Measurements from ENCODE around the gene DHRS12. TPM values are rescaled to one million over a fixed set of nuclear protein-coding genes. Genes with fewer than 3 reads are reported as not detected.

Gene DHRS12
- total RNA-seq, 3 donors from 2014 or later (not counting 1 experiment from before 2014, with no cell fraction given), result 7.0 to 11.7 (median 10.4) TPM

DNA sequence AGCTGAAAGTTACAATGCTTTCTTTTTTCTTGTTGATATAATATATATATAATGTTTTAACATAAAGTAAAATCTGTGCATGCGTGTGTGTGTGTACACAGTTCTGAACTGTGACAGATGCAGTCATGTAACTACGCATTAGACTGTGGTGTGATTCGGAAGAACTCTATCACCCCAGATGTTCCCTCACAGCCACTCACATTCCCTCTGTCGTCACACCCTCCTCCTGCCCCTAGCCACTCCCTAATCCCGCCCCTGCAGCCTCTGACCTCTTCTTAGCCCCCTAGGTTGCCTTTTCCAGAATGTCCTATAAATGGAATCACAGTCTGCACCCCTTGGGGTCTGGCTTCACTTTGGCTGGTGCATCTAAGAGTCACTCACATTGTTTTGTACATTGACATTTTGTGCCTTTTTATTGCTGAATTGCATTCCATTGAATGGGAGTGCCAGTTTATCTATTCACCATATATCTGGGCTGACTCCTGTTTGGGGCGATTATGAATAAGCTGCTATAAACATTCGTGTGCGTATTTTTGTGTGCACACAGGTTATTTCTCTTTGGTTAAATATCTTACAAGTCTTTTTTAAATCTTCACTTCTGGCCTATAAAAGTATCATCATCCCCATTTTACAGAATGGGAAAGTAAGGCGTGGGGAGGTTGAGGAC, 20.4 kb downstream of the DHRS12 start:
- DNase-seq (no peak), ATAC-seq (no peak)
- Histone ChIP-seq H3K9me3 (ENCODE audit: control insufficient read depth, insufficient read depth, low read length) (no peaks in the 10 kb centered on the region), H3K4me3 (ENCODE audit: low read length) (no peak overlapping the region), H3K27ac (ENCODE audit: low read length) (no peak overlapping the region), H3K36me3 (ENCODE audit: control insufficient read depth, insufficient read depth, low read length) (no peaks in the 10 kb centered on the region), H3K4me1 (ENCODE audit: control insufficient read depth, insufficient read depth, low read length) (no peaks in the 10 kb centered on the region), H3K27me3 (ENCODE audit: control insufficient read depth, insufficient read depth, low read length) (no peaks in the 10 kb centered on the region)
- Mint-ChIP-seq H3K4me3 (no peak overlapping the region), H3K4me1 (peaks cover 0 to 17% of the 10 kb centered on the region in 2 donors), H3K9me3 (no peaks in the 10 kb centered on the region), H3K27me3 (ENCODE audit: low read depth in 2 of 2) (no peaks in the 10 kb centered on the region), H3K36me3 (no peaks in the 10 kb centered on the region), H3K27ac (peak overlapping the region; percentile 34 to 45)
- 97% methylated on average over 8 of the region's 9 CpGs for WGBS (ENCODE audit: insufficient coverage)
- TF ChIP-seq, protein P1, sequence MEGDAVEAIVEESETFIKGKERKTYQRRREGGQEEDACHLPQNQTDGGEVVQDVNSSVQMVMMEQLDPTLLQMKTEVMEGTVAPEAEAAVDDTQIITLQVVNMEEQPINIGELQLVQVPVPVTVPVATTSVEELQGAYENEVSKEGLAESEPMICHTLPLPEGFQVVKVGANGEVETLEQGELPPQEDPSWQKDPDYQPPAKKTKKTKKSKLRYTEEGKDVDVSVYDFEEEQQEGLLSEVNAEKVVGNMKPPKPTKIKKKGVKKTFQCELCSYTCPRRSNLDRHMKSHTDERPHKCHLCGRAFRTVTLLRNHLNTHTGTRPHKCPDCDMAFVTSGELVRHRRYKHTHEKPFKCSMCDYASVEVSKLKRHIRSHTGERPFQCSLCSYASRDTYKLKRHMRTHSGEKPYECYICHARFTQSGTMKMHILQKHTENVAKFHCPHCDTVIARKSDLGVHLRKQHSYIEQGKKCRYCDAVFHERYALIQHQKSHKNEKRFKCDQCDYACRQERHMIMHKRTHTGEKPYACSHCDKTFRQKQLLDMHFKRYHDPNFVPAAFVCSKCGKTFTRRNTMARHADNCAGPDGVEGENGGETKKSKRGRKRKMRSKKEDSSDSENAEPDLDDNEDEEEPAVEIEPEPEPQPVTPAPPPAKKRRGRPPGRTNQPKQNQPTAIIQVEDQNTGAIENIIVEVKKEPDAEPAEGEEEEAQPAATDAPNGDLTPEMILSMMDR (IDR thresholded peaks at IDR 0.05), result no peak
- intact Hi-C loops (cut with micrococcal nuclease), result no loop called here

DNA sequence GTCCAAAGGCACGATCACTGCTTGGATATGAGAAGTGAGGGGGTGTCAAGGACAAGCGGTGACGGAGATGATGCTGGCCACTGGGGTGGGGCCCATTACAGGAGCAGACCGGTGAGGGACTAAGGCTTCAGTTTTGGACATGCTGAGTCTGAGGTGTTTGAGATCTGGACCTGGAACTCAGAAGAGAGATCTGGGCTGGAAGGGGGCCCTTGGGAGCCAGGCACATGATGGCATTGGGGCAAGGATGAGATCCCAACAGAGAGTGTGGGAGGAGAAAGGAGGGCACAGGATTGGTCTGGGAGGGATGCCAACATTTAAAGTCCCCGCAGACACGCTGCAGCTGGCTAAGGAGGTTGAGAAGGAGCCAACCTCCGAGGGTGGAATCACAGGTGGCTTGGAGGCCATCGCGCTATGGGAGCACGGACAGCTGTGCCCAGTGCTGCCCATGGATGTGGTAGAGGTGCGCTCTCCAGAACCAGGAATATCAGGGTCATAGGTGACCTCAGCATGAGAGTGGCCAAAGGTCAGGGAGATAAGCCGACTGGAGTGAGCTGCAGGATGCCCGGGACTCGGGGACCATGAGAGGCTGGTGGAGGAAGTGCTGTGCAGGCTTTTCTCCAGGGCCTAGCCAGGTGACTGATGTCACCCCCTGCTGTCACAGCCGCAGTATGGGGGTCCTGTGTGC, 21.8 kb downstream of the DHRS12 start:
- no peaks in the 10 kb centered on the region for H3K9me3 Mint-ChIP-seq

DNA sequence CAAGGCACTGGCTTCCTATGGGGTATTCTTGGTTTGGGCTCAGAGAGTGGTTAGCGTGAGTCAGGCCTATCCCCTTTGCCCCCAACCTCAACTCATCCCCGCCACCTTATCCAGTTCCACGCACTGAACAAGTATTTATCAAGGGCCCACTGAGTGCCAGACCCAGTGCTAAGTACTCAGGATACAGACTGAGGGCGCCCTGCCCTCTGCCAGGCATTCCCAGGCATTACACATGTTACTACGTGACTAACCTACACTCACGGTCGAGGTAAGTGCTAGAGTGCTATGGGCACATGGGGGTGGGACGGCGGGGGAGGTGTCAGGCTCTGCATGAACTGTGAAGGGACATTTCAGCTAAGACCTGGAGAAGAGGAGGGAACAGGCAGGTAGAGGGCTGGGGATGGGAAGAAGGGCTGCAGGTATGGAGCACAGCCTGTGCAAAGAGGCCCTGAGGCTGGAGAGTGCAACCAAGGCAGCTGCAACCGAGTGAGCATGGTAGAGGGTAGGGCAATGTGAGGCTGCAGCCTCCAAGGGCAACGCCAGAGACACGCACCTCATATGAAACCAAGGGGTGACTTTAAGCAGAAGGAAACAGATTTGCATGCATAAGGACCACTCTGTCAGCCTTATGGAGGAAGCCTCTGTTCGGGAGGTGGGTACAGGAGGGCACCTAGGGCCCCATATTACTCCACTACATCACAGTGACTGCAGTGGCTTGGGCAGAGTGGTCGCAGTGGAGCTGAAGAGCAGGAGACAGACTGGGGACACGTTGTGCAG, 22.5 kb downstream of the DHRS12 start:
- no peak overlapping the region for H3K27ac ChIP-seq (ENCODE audit: low read length)
- H3K27me3 ChIP-seq (ENCODE audit: control insufficient read depth, insufficient read depth, low read length), result no peaks in the 10 kb centered on the region
- Mint-ChIP-seq H3K36me3 (no peaks in the 10 kb centered on the region), H3K9me3 (no peaks in the 10 kb centered on the region), H3K4me1 (peaks cover 8 to 15% of the 10 kb centered on the region in 2 donors), H3K27me3 (ENCODE audit: low read depth in 2 of 2) (peaks cover 0 to under 1% of the 10 kb centered on the region in 2 donors), H3K4me3 (no peak overlapping the region), H3K27ac (peak overlapping the region in 1 of 2 donors; percentile 37)
- no peak overlapping the region for H3K4me3 ChIP-seq (ENCODE audit: low read length)
- intact Hi-C loops (cut with micrococcal nuclease), result no loop called here
- 79% methylated on average over 15 of the region's 15 CpGs for WGBS (ENCODE audit: insufficient coverage)
- peak in 1 of 3 donors; percentile 58 for ATAC-seq
- H3K36me3 ChIP-seq (ENCODE audit: control insufficient read depth, insufficient read depth, low read length), result no peaks in the 10 kb centered on the region
- peaks cover 5% of the 10 kb centered on the region for H3K4me1 ChIP-seq (ENCODE audit: control insufficient read depth, insufficient read depth, low read length)
- TF ChIP-seq, protein P1 (IDR thresholded peaks at IDR 0.05), result no peak
- H3K9me3 ChIP-seq (ENCODE audit: control insufficient read depth, insufficient read depth, low read length), result no peaks in the 10 kb centered on the region
- DNase-seq, result peak in 1 of 2 donors; percentile 26

More for the DNA sequence above, 21.8 kb downstream of the DHRS12 start:
- Mint-ChIP-seq H3K4me1 (peaks cover 8 to 22% of the 10 kb centered on the region in 2 donors), H3K27me3 (ENCODE audit: low read depth in 2 of 2) (no peaks in the 10 kb centered on the region), H3K4me3 (no peak overlapping the region), H3K27ac (peak overlapping the region in 1 of 2 donors; percentile 37), H3K36me3 (no peaks in the 10 kb centered on the region)
- no peak overlapping the region for H3K27ac ChIP-seq (ENCODE audit: low read length)
- H3K9me3 ChIP-seq (ENCODE audit: control insufficient read depth, insufficient read depth, low read length), result no peaks in the 10 kb centered on the region
- H3K36me3 ChIP-seq (ENCODE audit: control insufficient read depth, insufficient read depth, low read length), result no peaks in the 10 kb centered on the region
- DNase-seq (no peak), ATAC-seq (no peak)
- intact Hi-C loops (cut with micrococcal nuclease), result no loop called here
- H3K4me3 ChIP-seq (ENCODE audit: low read length), result no peak overlapping the region
- TF ChIP-seq, protein P1 (IDR thresholded peaks at IDR 0.05), result no peak
- WGBS (ENCODE audit: insufficient coverage), result 96% methylated on average over 15 of the region's 15 CpGs
- H3K27me3 ChIP-seq (ENCODE audit: control insufficient read depth, insufficient read depth, low read length), result no peaks in the 10 kb centered on the region
- H3K4me1 ChIP-seq (ENCODE audit: control insufficient read depth, insufficient read depth, low read length), result peaks cover 5% of the 10 kb centered on the region
